B cell (primary cell): ENCODE data around the gene MYMK. TPM values are rescaled to one million over a fixed set of nuclear protein-coding genes. Genes with fewer than 3 reads are reported as not detected.

Experiments
- ATAC-seq: fragments of 200-7000 bp; cut with Tn5 transposase; one replicate; pipeline ENCODE4 v1.10.0; 2021; ENCODE audit warnings: low read depth, mild to moderate bottlenecking, moderate number of reproducible peaks, moderate library complexity
- CTCF ChIA-PET: fragments of 350-600 bp; sonication (Branson Sonifier 250); formaldehyde crosslinking; loops from one replicate; lab custom pipeline; 2021; ENCODE audit warnings: antibody characterized with exemption, inconsistent platforms; lab: Charles Lee
- POLR2A ChIA-PET: fragments of 350-600 bp; sonication (Branson Sonifier 250); formaldehyde crosslinking; loops from one replicate; lab custom pipeline; 2021; ENCODE audit warnings: antibody characterized with exemption; lab: Charles Lee
- DNase-seq: peaks from one replicate; pipeline ENCODE4 v3.0.0; 2013
- H2AFZ ChIP-seq: 2 replicates; pipeline ENCODE4 v1.6.1; 2012; ENCODE audit warnings: mild to moderate bottlenecking, low read depth, low read length; ENCODE audit not compliant: insufficient read depth, poor library complexity, severe bottlenecking
- H3K27ac ChIP-seq, 2 donors: 1 replicate in 1 of 2; 2 replicates in 1 of 2; pipeline ENCODE4 v1.5.1; 2012 to 2013; ENCODE audit warnings: low read length in 2 of 2, mild to moderate bottlenecking in 2 of 2, moderate library complexity in 1 of 2
- H3K27me3 ChIP-seq, 4 experiments: fragments of 200-600 bp in 1 of 4; sonication (generic) in 1 of 4; replicated peaks in 1 of 4; 1 replicate in 2 of 4; 2 replicates in 2 of 4; pipeline versions ENCODE4 v1.6.1 to v1.7.0; 2013 to 2016; ENCODE audit warnings: low read length in 3 of 4, mild to moderate bottlenecking in 2 of 4, mixed read lengths in 1 of 4, moderate library complexity in 1 of 4; ENCODE audit not compliant: insufficient read depth in 4 of 4, control insufficient read depth in 3 of 4; ENCODE audit errors: control extremely low read depth in 1 of 4
- H3K36me3 ChIP-seq, 2 experiments: replicated peaks in 1 of 2; 1 replicate in 1 of 2; 2 replicates in 1 of 2; pipeline versions ENCODE4 v1.6.1 to v1.7.1; 2013; ENCODE audit warnings: low read length in 1 of 2; ENCODE audit not compliant: insufficient read depth in 2 of 2, control insufficient read depth in 1 of 2; ENCODE audit errors: control extremely low read depth in 1 of 2, extremely low read depth in 1 of 2
- H3K4me1 ChIP-seq, 2 donors: fragments of 200-600 bp in 1 of 2; sonication (generic) in 1 of 2; 1 replicate in 1 of 2; 2 replicates in 1 of 2; pipeline versions ENCODE4 v1.5.1 to v1.6.1; 2013 to 2017; ENCODE audit warnings: low read length in 2 of 2; ENCODE audit not compliant: control insufficient read depth in 2 of 2, insufficient read depth in 2 of 2
- H3K4me2 ChIP-seq: replicated peaks from 2 replicates; pipeline ENCODE3; 2012; ENCODE audit warnings: mild to moderate bottlenecking, low read depth, low read length; ENCODE audit not compliant: poor library complexity, severe bottlenecking
- H3K4me3 ChIP-seq, 5 experiments: fragments of 200-600 bp in 1 of 5; sonication (generic) in 1 of 5; 1 replicate in 3 of 5; 2 replicates in 2 of 5; pipeline versions ENCODE4 v1.5.1 to v1.7.0; 2011 to 2016; ENCODE audit warnings: low read length in 4 of 5, mild to moderate bottlenecking in 4 of 5, low read depth in 2 of 5, control low read depth in 1 of 5, moderate library complexity in 1 of 5; ENCODE audit not compliant: insufficient read depth in 1 of 5; ENCODE audit errors: control extremely low read depth in 1 of 5, extremely low read depth in 1 of 5
- H3K79me2 ChIP-seq: fragments of 200-600 bp; sonication (generic); one replicate; pipeline ENCODE4 v1.6.0; 2016; ENCODE audit warnings: low read length; ENCODE audit not compliant: control insufficient read depth, insufficient read depth
- H3K9ac ChIP-seq: fragments of 200-600 bp; sonication (generic); 2 replicates; pipeline ENCODE4 v1.6.1; 2017; ENCODE audit warnings: mild to moderate bottlenecking, low read length, moderate library complexity
- H3K9me3 ChIP-seq, 3 donors: one replicate each; pipeline versions ENCODE4 v1.6.1 to v1.7.1; 2013; ENCODE audit warnings: low read length in 2 of 3; ENCODE audit not compliant: control insufficient read depth in 2 of 3, insufficient read depth in 1 of 3; ENCODE audit errors: control extremely low read depth in 1 of 3
- H4K20me1 ChIP-seq: 2 replicates; pipeline ENCODE4 v1.6.0; 2012; ENCODE audit warnings: mild to moderate bottlenecking, low read length; ENCODE audit not compliant: insufficient read depth, control insufficient read depth, poor library complexity, severe bottlenecking
- H3K27ac Mint-ChIP-seq: one replicate; pipeline ENCODE4 v1.8.0; 2021; ENCODE audit warnings: mixed read lengths
- H3K27me3 Mint-ChIP-seq: one replicate; pipeline ENCODE4 v1.8.0; 2021; ENCODE audit warnings: mixed read lengths
- H3K4me1 Mint-ChIP-seq: one replicate; pipeline ENCODE4 v1.8.0; 2021; ENCODE audit warnings: mixed read lengths
- H3K4me3 Mint-ChIP-seq: one replicate; pipeline ENCODE4 v1.8.0; 2021; ENCODE audit warnings: mixed read lengths
- H3K9me3 Mint-ChIP-seq: one replicate; pipeline ENCODE4 v1.8.0; 2022; ENCODE audit warnings: mixed read lengths; ENCODE audit not compliant: insufficient read depth
- EZH2 ChIP-seq: IDR thresholded peaks from 2 replicates; pipeline ENCODE4 v1.6.1; 2012; ENCODE audit warnings: borderline replicate concordance, low read depth, mild to moderate bottlenecking, moderate library complexity, low read length; ENCODE audit not compliant: insufficient read depth, poor library complexity, severe bottlenecking
- WGBS: methylation state at CpG from one replicate; pipeline ENCODE4 v1.1.5; 2013; ENCODE audit warnings: missing lambda C conversion rate; ENCODE audit not compliant: insufficient coverage; 5-methylcytosine and 5-hydroxymethylcytosine counted together
- intact Hi-C: fragments of 100-400 bp; cut with micrococcal nuclease; formaldehyde crosslinking; loops from one replicate; pipeline ENCODE4 v1.10.0; 2022
- polyA minus RNA-seq: library from RNA; depleted of rRNA, polyadenylated mRNA; stranded (reverse); fragments of >200 nt; gene quantifications from 2 replicates; pipeline ENCODE4 v1.2.3, GENCODE V29; 2012
- polyA plus RNA-seq: library from polyadenylated mRNA; depleted of rRNA; stranded (reverse); fragments of >200 nt; gene quantifications from 2 replicates; pipeline ENCODE4 v1.2.3, GENCODE V29; 2012
- total RNA-seq, 2 donors: library from RNA; stranded (reverse); fragments of 120-200 nt in 1 of 2; gene quantifications; 1 replicate in 1 of 2; 2 replicates in 1 of 2; pipeline versions ENCODE4 v1.2.3 to v1.2.4, GENCODE V29; 2013 to 2022
- TF ChIP-seq, protein P1 (sequence below): fragments of 200-600 bp; IDR thresholded peaks from one replicate; pipeline ENCODE4 v1.8.0; 2022; ENCODE audit warnings: antibody characterized with exemption, mild to moderate bottlenecking

Gene MYMK, protein sequence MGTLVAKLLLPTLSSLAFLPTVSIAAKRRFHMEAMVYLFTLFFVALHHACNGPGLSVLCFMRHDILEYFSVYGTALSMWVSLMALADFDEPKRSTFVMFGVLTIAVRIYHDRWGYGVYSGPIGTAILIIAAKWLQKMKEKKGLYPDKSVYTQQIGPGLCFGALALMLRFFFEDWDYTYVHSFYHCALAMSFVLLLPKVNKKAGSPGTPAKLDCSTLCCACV
- not detected in 2 replicates for total RNA-seq
- total RNA-seq (2013): 0.70 TPM
- not detected in 2 replicates for polyA plus RNA-seq
- not detected in 2 replicates for polyA minus RNA-seq

DNA sequence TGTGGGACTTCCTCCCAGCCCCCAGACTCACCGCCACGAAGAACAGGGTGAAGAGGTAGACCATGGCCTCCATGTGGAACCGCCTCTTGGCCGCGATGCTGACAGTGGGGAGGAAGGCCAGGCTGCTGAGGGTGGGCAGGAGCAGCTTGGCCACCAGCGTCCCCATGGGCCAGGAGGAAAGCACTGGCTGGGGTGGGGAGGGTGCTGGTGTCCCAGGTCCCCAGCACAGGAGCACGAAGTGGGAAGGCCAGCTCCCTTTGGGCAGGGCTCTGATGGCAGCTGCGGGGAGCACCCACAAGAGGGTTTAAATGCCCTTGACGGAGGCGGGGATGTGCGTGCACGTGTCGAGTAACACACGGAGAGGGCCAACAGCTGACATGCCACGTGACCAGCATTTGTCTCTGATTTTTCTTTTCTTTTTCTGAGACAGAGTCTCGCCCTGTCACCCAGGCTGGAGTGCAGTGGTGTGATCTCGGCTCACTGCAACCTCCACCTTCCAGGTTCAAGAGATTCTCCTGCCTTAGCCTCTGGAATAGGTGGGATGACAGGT lies at the start of gene MYMK:
MYMK (minus strand) TSS at position 281 of the 550 bp plus-strand sequence; CDS start at position 166, 115 bp downstream.
- whole genome bisulfite sequencing: 90% methylated on average over 15 of the region's 17 CpGs

DNA sequence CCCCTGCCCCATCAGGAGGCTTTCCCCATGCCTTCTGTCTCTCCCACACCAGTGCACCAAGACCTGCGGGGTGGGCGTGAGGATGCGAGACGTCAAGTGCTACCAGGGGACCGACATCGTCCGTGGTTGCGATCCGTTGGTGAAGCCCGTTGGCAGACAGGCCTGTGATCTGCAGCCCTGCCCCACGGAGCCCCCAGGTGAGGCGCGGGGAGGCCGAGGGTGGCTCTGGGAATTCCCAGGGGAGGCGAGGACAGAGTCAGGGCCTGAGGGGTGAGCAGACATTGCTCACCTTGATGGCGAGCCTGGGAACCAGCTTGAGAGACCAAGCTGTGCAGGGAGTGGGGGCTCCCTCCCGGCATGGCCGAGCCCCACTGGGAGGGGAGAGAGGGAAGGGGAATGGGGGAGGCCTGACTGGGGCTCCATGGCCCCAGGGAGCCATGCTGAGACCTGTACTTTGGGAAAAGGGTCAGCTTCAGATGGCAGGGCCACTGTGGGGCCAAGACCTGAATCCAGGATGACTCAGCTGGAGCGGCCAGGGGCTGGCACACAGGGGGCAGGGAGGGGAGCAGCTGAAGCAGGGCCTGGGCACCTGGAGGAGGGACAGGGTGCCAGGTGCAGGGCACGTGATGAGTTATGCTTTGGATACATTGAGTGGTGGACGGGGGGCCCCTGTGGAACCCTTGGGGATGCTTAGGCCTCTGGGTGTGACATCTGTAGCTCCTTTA lies 49.2 kb upstream of the MYMK start:
- no peak overlapping the region for H3K27ac Mint-ChIP-seq
- TF ChIP-seq, protein P1, sequence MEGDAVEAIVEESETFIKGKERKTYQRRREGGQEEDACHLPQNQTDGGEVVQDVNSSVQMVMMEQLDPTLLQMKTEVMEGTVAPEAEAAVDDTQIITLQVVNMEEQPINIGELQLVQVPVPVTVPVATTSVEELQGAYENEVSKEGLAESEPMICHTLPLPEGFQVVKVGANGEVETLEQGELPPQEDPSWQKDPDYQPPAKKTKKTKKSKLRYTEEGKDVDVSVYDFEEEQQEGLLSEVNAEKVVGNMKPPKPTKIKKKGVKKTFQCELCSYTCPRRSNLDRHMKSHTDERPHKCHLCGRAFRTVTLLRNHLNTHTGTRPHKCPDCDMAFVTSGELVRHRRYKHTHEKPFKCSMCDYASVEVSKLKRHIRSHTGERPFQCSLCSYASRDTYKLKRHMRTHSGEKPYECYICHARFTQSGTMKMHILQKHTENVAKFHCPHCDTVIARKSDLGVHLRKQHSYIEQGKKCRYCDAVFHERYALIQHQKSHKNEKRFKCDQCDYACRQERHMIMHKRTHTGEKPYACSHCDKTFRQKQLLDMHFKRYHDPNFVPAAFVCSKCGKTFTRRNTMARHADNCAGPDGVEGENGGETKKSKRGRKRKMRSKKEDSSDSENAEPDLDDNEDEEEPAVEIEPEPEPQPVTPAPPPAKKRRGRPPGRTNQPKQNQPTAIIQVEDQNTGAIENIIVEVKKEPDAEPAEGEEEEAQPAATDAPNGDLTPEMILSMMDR: no peak
- no peak for TF ChIP-seq EZH2
- Histone ChIP-seq H3K9me3 (peaks cover 0 to 2% (median 0%) of the 10 kb centered on the region in 3 donors), H3K4me1 (peaks cover 8 to 14% of the 10 kb centered on the region in 2 donors), H3K27me3 (peaks cover 0 to 41% (median 5%) of the 10 kb centered on the region in 4 experiments), H3K4me3 (no peak overlapping the region), H3K27ac (no peak overlapping the region), H4K20me1 (no peaks in the 10 kb centered on the region), H3K79me2 (no peaks in the 10 kb centered on the region), H3K4me2 (no peak overlapping the region), H3K9ac (no peak overlapping the region), H3K36me3 (no peaks in the 10 kb centered on the region), H2AFZ (no peak overlapping the region)
- no peak overlapping the region for H3K4me3 Mint-ChIP-seq
- no peaks in the 10 kb centered on the region for H3K9me3 Mint-ChIP-seq
- CTCF ChIA-PET: no interaction called here
- WGBS: 90% methylated on average over 19 of the region's 21 CpGs
- peaks cover 36% of the 10 kb centered on the region for H3K27me3 Mint-ChIP-seq
- peaks cover 11% of the 10 kb centered on the region for H3K4me1 Mint-ChIP-seq
- no peak for ATAC-seq
- POLR2A ChIA-PET: no interaction called here
- intact Hi-C loops: no loop called here
- DNase-seq: no peak

More for the DNA sequence above, at the start of gene MYMK:
- H3K4me1 ChIP-seq: no peaks in the 10 kb centered on the region
- H3K4me2 ChIP-seq: no peak within 1 kb of the TSS
- no peaks in the 10 kb centered on the region for H3K79me2 ChIP-seq
- Mint-ChIP-seq H3K9me3 (no peaks in the 10 kb centered on the region), H3K4me1 (no peaks in the 10 kb centered on the region), H3K4me3 (no peak within 1 kb of the TSS), H3K27ac (no peak within 1 kb of the TSS), H3K27me3 (peaks cover 22% of the 10 kb centered on the region)
- DNase-seq (no peak), ATAC-seq (no peak)
- no peaks in the 10 kb centered on the region for H4K20me1 ChIP-seq
- no peak within 1 kb of the TSS for H3K4me3 ChIP-seq
- H3K36me3 ChIP-seq: no peaks in the 10 kb centered on the region
- no peaks in the 10 kb centered on the region for H3K9me3 ChIP-seq
- ChIA-PET POLR2A (no interaction called here), CTCF (no interaction called here)
- no peak for TF ChIP-seq EZH2
- no peak within 1 kb of the TSS for H3K9ac ChIP-seq
- H3K27ac ChIP-seq: no peak within 1 kb of the TSS
- H3K27me3 ChIP-seq: peaks cover 0 to 16% (median 0%) of the 10 kb centered on the region in 4 experiments
- H2AFZ ChIP-seq: no peak within 1 kb of the TSS
- intact Hi-C loops: no loop called here
